Transverse colon (tissue), 4 donors: ENCODE data around the gene MCF2L2. TPM values are rescaled to one million over a fixed set of nuclear protein-coding genes. Genes with fewer than 3 reads are reported as not detected.

Source experiments
- DNase-seq: peaks from one replicate; pipeline ENCODE4 v3.0.0-alpha.2; 2019
- H3K27ac ChIP-seq, 4 donors: fragments of 200-600 bp; sonication (generic); 2 replicates each; pipeline ENCODE4 v1.5.1; 2016 to 2018; ENCODE audit warnings: inconsistent platforms in 4 of 4
- H3K27me3 ChIP-seq: fragments of 200-600 bp; sonication (generic); 2 replicates; pipeline ENCODE4 v1.5.1; 2017; ENCODE audit warnings: inconsistent platforms
- H3K36me3 ChIP-seq, 4 donors: fragments of 200-600 bp; sonication (generic); 2 replicates each; pipeline ENCODE4 v1.5.1; 2017 to 2019; ENCODE audit warnings: inconsistent platforms in 4 of 4
- H3K4me1 ChIP-seq, 4 donors: fragments of 200-600 bp; sonication (generic); 2 replicates each; pipeline ENCODE4 v1.5.1; 2017 to 2020; ENCODE audit warnings: inconsistent platforms in 4 of 4
- H3K4me3 ChIP-seq, 4 donors: fragments of 200-600 bp; sonication (generic); 1 replicate in 1 of 4; 2 replicates in 3 of 4; pipeline versions ENCODE4 v1.5.1 to v1.6.1; 2017 to 2019; ENCODE audit warnings: inconsistent platforms in 4 of 4
- H3K9me3 ChIP-seq, 2 donors: fragments of 200-600 bp; sonication (generic); 2 replicates each; pipeline ENCODE4 v1.5.1; 2017 to 2019; ENCODE audit warnings: inconsistent platforms in 2 of 2
- EP300 ChIP-seq: sonication (generic); formaldehyde crosslinking; IDR thresholded peaks from one replicate; pipeline ENCODE4 v1.6.1; 2017; ENCODE audit warnings: antibody characterized with exemption, low read depth
- POLR2A ChIP-seq: fragments of 450-650 bp; IDR thresholded peaks from one replicate; pipeline ENCODE4 v1.6.1; 2016; ENCODE audit warnings: antibody characterized with exemption, mild to moderate bottlenecking, moderate library complexity
- POLR2AphosphoS5 ChIP-seq, 3 donors: sonication (generic); formaldehyde crosslinking; IDR thresholded peaks; one replicate each; pipeline ENCODE4 v1.6.1; 2016; ENCODE audit warnings: antibody characterized with exemption in 3 of 3
- WGBS, 2 donors: methylation state at CpG; one replicate each; pipeline ENCODE4 v1.1.5; 2018; ENCODE audit warnings: low coverage in 1 of 2; 5-methylcytosine and 5-hydroxymethylcytosine counted together
- in situ Hi-C, 4 donors: fragments of 200-750 bp; cut with MboI; loops; one replicate each; pipeline versions ENCODE4 v1.15.0 to v1.15.1; 2017; ENCODE audit warnings: low sequenced_read_pairs in 3 of 4, low pct_ligation_motif_present in 1 of 4, low pct_unique_long_range_greater_than_20kb in 1 of 4
- intact Hi-C: fragments of 100-400 bp; cut with DNase I; formaldehyde crosslinking; loops from one replicate; pipeline ENCODE4 v1.15.1; 2023; ENCODE audit warnings: low total_unique reads
- total RNA-seq, 4 donors: library from RNA; depleted of rRNA; stranded (reverse); fragments of >200 nt; gene quantifications; one replicate each; pipeline ENCODE4 v1.1.0, GENCODE V29; 2016
- TF ChIP-seq, protein P1 (sequence below), 5 experiments: fragments of 200-600 bp in 3 of 5; fragments of 450-650 bp in 2 of 5; sonication (generic) in 3 of 5; IDR thresholded peaks; 1 replicate in 2 of 5; 2 replicates in 3 of 5; pipeline ENCODE4 v1.5.1; 2016 to 2017; ENCODE audit warnings: antibody characterized with exemption in 5 of 5, inconsistent platforms in 3 of 5, mild to moderate bottlenecking in 2 of 5, moderate library complexity in 1 of 5

The MCF2L2 gene
- total RNA-seq, 4 donors from 2014 or later: 0.20 to 3.7 (median 2.0) TPM

- in situ Hi-C loops: no loop called here
These were observed 28.1 kb downstream of the MCF2L2 start for GRCh38 chr3:183400352-183400751.

DNA sequence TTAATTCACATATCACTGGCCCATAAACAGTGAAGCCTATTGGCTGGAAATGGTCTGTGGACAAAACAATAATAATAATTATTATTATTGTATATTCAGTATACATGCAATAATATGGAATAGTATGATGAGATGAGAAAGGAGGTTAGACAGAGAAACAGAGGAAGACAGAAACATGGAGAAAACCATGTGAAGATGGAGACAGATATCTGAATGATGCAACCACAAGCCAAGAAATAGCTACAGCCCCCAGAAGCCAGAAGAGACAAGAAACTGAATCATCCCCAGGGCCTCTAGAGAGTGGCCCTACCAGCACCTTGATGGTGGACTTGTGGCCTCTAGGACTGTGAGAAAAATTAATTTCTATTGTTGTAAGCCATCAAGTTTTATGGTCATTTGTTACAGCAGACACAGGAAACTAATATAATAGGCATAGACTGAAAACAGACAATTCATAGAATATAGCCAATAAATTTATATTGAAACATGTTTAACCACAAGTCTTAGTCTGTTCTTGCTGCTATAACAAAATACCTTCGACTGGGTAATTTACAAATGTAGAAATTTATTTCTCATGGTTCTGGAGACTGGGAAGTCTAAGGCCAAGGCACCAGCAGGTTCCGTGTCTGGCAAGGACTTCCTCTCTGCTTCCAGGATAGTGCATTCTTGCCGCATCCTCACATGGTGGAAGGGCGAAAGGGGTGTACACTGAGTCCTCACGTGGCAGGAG lies 31.6 kb downstream of the MCF2L2 start:
- 88 to 92% methylated on average over 5 of the region's 5 CpGs for WGBS, 2 donors

More at GRCh38 chr3:183400352-183400751, 28.1 kb downstream of the MCF2L2 start:
- intact Hi-C loops: no loop called here
- no peaks in the 10 kb centered on the region for H3K27me3 ChIP-seq
- H3K27ac ChIP-seq: no peak overlapping the region
- 68 to 79% methylated on average over 4 to 13 of the region's 13 CpGs for WGBS, 2 donors
- H3K9me3 ChIP-seq: no peaks in the 10 kb centered on the region
- no peak for TF ChIP-seq POLR2AphosphoS5 (IDR thresholded peaks at IDR 0.05)
- TF ChIP-seq, protein P1, sequence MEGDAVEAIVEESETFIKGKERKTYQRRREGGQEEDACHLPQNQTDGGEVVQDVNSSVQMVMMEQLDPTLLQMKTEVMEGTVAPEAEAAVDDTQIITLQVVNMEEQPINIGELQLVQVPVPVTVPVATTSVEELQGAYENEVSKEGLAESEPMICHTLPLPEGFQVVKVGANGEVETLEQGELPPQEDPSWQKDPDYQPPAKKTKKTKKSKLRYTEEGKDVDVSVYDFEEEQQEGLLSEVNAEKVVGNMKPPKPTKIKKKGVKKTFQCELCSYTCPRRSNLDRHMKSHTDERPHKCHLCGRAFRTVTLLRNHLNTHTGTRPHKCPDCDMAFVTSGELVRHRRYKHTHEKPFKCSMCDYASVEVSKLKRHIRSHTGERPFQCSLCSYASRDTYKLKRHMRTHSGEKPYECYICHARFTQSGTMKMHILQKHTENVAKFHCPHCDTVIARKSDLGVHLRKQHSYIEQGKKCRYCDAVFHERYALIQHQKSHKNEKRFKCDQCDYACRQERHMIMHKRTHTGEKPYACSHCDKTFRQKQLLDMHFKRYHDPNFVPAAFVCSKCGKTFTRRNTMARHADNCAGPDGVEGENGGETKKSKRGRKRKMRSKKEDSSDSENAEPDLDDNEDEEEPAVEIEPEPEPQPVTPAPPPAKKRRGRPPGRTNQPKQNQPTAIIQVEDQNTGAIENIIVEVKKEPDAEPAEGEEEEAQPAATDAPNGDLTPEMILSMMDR (IDR thresholded peaks at IDR 0.05): no peak
- TF ChIP-seq POLR2A: no peak
- no peak for TF ChIP-seq EP300
- H3K4me3 ChIP-seq: no peak overlapping the region
- no peak for DNase-seq
- H3K4me1 ChIP-seq: no peaks in the 10 kb centered on the region
- no peaks in the 10 kb centered on the region for H3K36me3 ChIP-seq

GRCh38 chr3:183394150-183394549 lies 34.3 kb downstream of the MCF2L2 start:
- no peak for DNase-seq
- H3K27ac ChIP-seq: no peak overlapping the region
- 79% methylated on average over 6 of the region's 6 CpGs; no CpG with 5 or more reads in 1 of the 2 donors for WGBS, 2 donors
- H3K4me1 ChIP-seq: no peaks in the 10 kb centered on the region
- in situ Hi-C loops (loop anchor here in 2 of 4 donors (5.0 to 25.0 kb wide), 2 partner anchors 272 to 682 kb away; no protein-coding TSS in a partner anchor), intact Hi-C loops (no loop called here)
- H3K36me3 ChIP-seq: no peaks in the 10 kb centered on the region
- no peak overlapping the region for H3K4me3 ChIP-seq
- H3K27me3 ChIP-seq: no peaks in the 10 kb centered on the region
- no peaks in the 10 kb centered on the region for H3K9me3 ChIP-seq
- TF ChIP-seq, protein P1 (IDR thresholded peaks at IDR 0.05): no peak
- TF ChIP-seq POLR2AphosphoS5 (IDR thresholded peaks at IDR 0.05) (no peak), POLR2A (no peak), EP300 (no peak)

More for the DNA sequence above, 31.6 kb downstream of the MCF2L2 start:
- DNase-seq: no peak
- intact Hi-C loops (no loop called here), in situ Hi-C loops (loop anchor here in 1 of 4 donors (25.0 kb wide), 1 partner anchor 685 kb away; no protein-coding TSS in a partner anchor)
- TF ChIP-seq POLR2AphosphoS5 (IDR thresholded peaks at IDR 0.05) (no peak), EP300 (no peak), POLR2A (no peak)
- TF ChIP-seq, protein P1 (IDR thresholded peaks at IDR 0.05): no peak
- Histone ChIP-seq H3K27me3 (no peaks in the 10 kb centered on the region), H3K27ac (no peak overlapping the region), H3K4me3 (no peak overlapping the region), H3K4me1 (no peaks in the 10 kb centered on the region), H3K36me3 (no peaks in the 10 kb centered on the region), H3K9me3 (no peaks in the 10 kb centered on the region)

DNA sequence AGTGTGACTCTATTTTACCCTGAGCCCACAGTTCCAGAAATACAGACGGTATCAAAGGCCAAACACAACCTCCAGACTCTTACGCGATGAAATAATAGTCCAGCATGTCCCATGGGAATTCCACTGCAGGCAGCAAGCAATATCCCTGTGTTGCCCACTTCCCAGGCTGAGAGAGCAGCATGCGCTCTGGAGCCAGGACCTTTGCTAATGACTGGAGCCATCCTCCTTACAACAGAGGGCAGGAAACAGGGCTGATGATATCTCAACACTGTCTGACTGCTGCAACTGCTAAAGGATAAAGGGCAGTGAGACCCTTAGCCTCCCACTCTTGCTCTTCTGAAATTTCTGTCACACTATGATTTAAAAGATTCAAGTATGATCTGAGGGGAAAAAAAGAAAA lies 34.8 kb downstream of the MCF2L2 start:
- intact Hi-C loops (no loop called here), in situ Hi-C loops (loop anchor here in 2 of 4 donors (5.0 to 25.0 kb wide), 2 partner anchors 271 to 681 kb away; no protein-coding TSS in a partner anchor)
- no peak for DNase-seq
- TF ChIP-seq, protein P1 (IDR thresholded peaks at IDR 0.05): no peak
- TF ChIP-seq EP300 (no peak), POLR2A (no peak), POLR2AphosphoS5 (IDR thresholded peaks at IDR 0.05) (no peak)
- Histone ChIP-seq H3K27me3 (no peaks in the 10 kb centered on the region), H3K4me1 (no peaks in the 10 kb centered on the region), H3K9me3 (no peaks in the 10 kb centered on the region), H3K4me3 (no peak overlapping the region), H3K27ac (no peak overlapping the region), H3K36me3 (no peaks in the 10 kb centered on the region)
- WGBS, 2 donors: 85 to 94% methylated on average over 3 to 4 of the region's 4 CpGs
